Lower leg skin (tissue), 4 donors: ENCODE data around the gene DMD. TPM values are rescaled to one million over a fixed set of nuclear protein-coding genes. Genes with fewer than 3 reads are reported as not detected.

ENCODE experiments used
- DNase-seq, 2 donors: peaks; one replicate each; pipeline ENCODE4 v3.0.0-alpha.2; 2019; ENCODE audit warnings: low spot score in 2 of 2
- H3K4me3 ChIP-seq: fragments of 200-600 bp; sonication (generic); 2 replicates; pipeline ENCODE4 v1.5.1; 2017; ENCODE audit warnings: mild to moderate bottlenecking, low read depth; ENCODE audit not compliant: poor library complexity, severe bottlenecking
- CTCF ChIP-seq, 3 donors: fragments of 450-650 bp; IDR thresholded peaks; one replicate each; pipeline ENCODE4 v1.5.1; 2016; ENCODE audit warnings: antibody characterized with exemption in 3 of 3, mild to moderate bottlenecking in 3 of 3, moderate library complexity in 2 of 3
- POLR2A ChIP-seq, 2 donors: fragments of 450-650 bp; IDR thresholded peaks; one replicate each; pipeline ENCODE4 v1.6.1; 2016 to 2017; ENCODE audit warnings: antibody characterized with exemption in 2 of 2, mild to moderate bottlenecking in 1 of 2, moderate library complexity in 1 of 2
- WGBS, 2 donors: methylation state at CpG; one replicate each; pipeline ENCODE4 v1.1.5; 2018; 5-methylcytosine and 5-hydroxymethylcytosine counted together
- intact Hi-C: fragments of 100-400 bp; cut with DNase I; formaldehyde crosslinking; loops from one replicate; pipeline ENCODE4 v1.15.0; 2023; ENCODE audit warnings: low total_unique reads
- total RNA-seq, 4 donors: library from RNA; depleted of rRNA; stranded (reverse); fragments of >200 nt; gene quantifications; one replicate each; pipeline ENCODE4 v1.1.0, GENCODE V29; 2016

Gene DMD
- total RNA-seq, 4 donors from 2014 or later, result 23.0 to 27.5 (median 26.7) TPM

- no peak for DNase-seq
- TF ChIP-seq CTCF (IDR thresholded peaks at IDR 0.05) (no peak), POLR2A (IDR thresholded peaks at IDR 0.05) (no peak)
- intact Hi-C loops, result no loop called here
- 88 to 89% methylated on average over 4 of the region's 4 CpGs for WGBS, 2 donors
- no peak overlapping the region for H3K4me3 ChIP-seq
These were observed 61.8 kb downstream of the DMD start for GRCh38 chrX:33149580-33149979.

- intact Hi-C loops, result no loop called here
- TF ChIP-seq CTCF (IDR thresholded peaks at IDR 0.05) (no peak), POLR2A (IDR thresholded peaks at IDR 0.05) (no peak)
- WGBS, 2 donors, result 79 to 88% methylated on average over 5 of the region's 5 CpGs
These were observed 62.3 kb downstream of the DMD start for GRCh38 chrX:33149085-33149484.

GRCh38 chrX:33142331-33142730, 69.0 kb downstream of the DMD start:
- DNase-seq, result no peak
- intact Hi-C loops, result no loop called here
- WGBS, 2 donors, result 85 to 91% methylated on average over 8 of the region's 8 CpGs
- no peak for TF ChIP-seq CTCF (IDR thresholded peaks at IDR 0.05)
- TF ChIP-seq POLR2A (IDR thresholded peaks at IDR 0.05), result no peak
- H3K4me3 ChIP-seq, result no peak overlapping the region

More at GRCh38 chrX:33149085-33149484, 62.3 kb downstream of the DMD start:
- no peak overlapping the region for H3K4me3 ChIP-seq
- no peak for DNase-seq

- intact Hi-C loops, result no loop called here
- 54 to 66% methylated on average over 12 of the region's 12 CpGs for WGBS, 2 donors
These were observed 72.6 kb downstream of the DMD start for GRCh38 chrX:33138677-33139249.

GRCh38 chrX:33134164-33134563, 77.2 kb downstream of the DMD start:
- TF ChIP-seq CTCF (IDR thresholded peaks at IDR 0.05), result no peak
- WGBS, 2 donors, result 39 to 41% methylated on average over 4 of the region's 4 CpGs
- DNase-seq, result no peak
- H3K4me3 ChIP-seq, result no peak overlapping the region
- intact Hi-C loops, result no loop called here

More at GRCh38 chrX:33138677-33139249, 72.6 kb downstream of the DMD start:
- no peak overlapping the region for H3K4me3 ChIP-seq
- no peak for DNase-seq
- TF ChIP-seq POLR2A (IDR thresholded peaks at IDR 0.05) (no peak), CTCF (IDR thresholded peaks at IDR 0.05) (no peak)

GRCh38 chrX:33133320-33133719, 78.0 kb downstream of the DMD start:
- intact Hi-C loops, result no loop called here
- DNase-seq, result no peak
- WGBS, 2 donors, result 35 to 68% methylated on average over 3 of the region's 3 CpGs
- TF ChIP-seq CTCF (IDR thresholded peaks at IDR 0.05) (no peak), POLR2A (IDR thresholded peaks at IDR 0.05) (no peak)
- H3K4me3 ChIP-seq, result no peak overlapping the region
